HG02973 (cell line): ENCODE results near the gene TRMT11.
"Not testable (repeated sequence)": the region's sequence is repeated elsewhere in the genome, so short reads cannot be mapped to it uniquely, and the experiment has no call there.

ENCODE experiments used
- ATAC-seq: cut with Tn5 transposase; IDR thresholded peaks from one replicate; pipeline ENCODE4 v1.9.1; 2021; ENCODE audit warnings: moderate library complexity; ENCODE audit not compliant: unreplicated experiment

TRMT11 gene

DNA sequence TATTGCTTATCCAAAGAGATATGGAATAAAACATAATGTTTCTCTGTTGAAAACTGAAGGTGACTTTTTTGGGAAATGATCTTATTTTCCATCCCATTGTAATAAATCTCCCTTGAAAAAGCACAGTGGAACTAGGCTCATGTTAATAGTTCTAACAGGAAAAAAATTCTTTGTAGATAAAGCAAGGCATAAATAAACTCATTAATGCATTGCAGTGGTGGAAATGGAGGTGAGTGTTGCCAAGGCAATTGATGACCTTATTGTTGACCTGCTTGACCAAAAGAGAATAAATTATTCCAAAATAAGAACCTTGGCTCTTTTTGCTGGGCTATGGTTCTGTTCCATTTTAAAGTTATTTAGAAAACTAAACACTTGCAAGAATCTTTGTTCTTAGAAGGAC, 55.2 kb downstream of the TRMT11 start:
- no peak for ATAC-seq

DNA sequence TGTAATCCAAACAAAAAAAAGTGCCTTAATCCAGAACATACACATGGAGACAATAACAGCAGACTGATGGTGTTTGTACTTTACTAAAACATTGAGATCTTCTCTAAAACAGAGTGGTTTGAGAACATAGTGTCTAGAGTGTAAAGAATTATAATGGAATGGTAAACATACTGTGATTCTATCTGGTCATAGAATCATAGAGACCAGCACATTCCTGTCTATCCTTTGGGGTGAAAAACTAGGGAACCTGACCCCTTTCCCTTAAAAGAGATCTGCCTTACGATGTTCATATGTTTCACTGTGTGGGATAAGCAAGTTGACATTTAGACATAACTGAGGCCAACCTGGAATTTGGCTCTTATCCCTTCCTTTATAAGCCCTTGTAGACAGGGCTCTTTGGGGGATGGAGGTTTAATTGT, 55.7 kb downstream of the TRMT11 start:
- no peak for ATAC-seq

DNA sequence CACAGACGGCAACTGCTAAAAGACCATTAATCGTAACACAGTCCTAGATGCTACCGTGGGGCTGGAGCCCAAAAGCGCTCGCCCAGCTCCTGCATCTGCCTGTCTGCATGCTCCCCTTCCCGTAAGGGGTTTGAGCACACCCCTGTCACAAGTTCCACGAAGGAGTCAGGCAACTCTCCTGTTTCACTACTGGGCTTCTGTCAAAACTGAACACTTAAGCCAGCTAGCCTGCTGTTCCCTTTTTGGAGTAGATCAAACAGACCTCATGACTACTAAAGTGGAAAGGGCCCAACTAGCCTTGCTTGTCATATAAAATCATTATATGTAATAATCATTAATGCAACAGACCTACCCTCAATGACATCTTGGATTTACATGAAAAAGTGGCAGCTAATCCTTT, 61.3 kb downstream of the TRMT11 start:
- no peak for ATAC-seq

DNA sequence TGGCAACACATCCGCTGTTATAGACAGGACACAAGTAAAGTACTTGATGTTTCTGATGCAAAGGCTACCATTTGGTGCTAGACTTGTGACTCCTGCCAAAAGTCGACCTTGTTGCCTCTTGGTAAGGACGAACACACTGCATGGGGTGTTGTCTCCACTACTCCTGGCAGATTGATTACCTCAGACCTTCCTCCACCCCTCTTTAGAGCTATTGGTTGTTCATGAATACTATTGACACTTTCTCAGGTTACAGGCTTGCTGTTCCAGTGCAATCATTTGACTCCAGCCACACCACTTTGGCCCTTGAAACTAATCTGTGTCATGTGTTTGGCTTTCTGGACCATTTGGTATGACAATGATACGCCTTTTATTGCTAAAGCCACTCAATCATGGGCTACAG, 62.3 kb downstream of the TRMT11 start:
- ATAC-seq, result no peak

- no peak for ATAC-seq
Observed at GRCh38 chr6:126050795-126051194, 64.5 kb downstream of the TRMT11 start.

GRCh38 chr6:126051791-126052190, 65.5 kb downstream of the TRMT11 start:
- no peak for ATAC-seq

- no peak for ATAC-seq
Observed at GRCh38 chr6:126052485-126052884, 66.1 kb downstream of the TRMT11 start.

DNA sequence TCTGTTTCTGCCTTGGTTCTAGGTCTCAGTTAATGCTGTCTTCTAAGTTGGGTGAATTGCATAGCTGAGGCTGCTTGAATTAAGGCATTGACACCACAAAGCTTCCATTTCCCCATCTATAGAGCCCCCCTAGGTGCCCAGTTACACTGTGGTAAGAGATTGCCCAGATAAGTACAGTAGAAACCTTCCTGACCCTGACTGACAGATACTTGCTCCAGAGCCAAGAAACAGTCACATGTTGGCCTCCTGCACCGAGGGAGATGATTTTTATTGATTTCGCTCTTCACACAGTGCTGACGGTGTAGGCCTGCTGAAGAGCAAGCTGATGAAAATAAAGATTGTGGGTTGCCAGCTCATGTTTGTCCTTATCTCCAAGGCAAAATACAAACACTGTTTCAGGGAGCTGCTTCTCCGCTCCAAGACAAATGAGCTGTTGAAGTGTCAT, 67.9 kb downstream of the TRMT11 start:
- no peak for ATAC-seq

DNA sequence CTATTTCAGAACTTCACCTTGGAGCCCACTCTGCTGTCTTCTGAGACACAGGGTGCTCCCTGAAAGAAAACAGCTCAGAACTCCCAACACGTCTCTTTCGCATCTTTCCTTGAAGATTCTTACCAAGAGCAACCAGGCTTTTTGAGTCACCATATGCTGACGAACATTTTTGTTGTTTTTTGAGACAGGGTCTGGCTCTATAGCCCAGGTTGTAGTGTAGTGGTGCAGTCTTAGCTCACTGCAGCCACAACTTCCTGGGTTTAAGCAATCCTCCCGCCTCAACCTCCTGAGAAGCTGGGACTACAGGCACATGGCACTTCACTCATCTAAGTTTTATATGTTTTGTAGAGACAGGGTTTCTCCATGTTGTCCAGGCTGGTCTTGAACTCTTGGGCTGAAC, 68.5 kb downstream of the TRMT11 start:
- no peak for ATAC-seq

DNA sequence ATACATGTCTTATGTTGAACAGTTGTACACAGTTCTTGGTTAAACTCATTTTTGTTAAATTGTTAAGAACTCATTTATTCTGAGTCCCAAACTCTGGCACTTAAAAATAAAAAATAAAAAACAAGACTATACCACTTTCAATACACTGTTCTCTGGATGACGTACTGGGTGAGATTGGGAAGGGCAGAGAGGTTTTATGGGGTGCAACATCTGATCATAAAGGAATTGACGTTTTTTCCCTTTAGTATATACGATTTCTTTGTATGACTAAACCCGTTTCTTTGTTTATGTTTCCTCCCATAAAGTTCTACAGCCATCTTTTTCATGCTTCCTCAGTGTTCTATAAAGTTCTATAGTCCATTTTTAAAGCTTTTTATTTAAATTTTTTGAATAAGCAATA, 69.1 kb downstream of the TRMT11 start:
- ATAC-seq, result no peak

DNA sequence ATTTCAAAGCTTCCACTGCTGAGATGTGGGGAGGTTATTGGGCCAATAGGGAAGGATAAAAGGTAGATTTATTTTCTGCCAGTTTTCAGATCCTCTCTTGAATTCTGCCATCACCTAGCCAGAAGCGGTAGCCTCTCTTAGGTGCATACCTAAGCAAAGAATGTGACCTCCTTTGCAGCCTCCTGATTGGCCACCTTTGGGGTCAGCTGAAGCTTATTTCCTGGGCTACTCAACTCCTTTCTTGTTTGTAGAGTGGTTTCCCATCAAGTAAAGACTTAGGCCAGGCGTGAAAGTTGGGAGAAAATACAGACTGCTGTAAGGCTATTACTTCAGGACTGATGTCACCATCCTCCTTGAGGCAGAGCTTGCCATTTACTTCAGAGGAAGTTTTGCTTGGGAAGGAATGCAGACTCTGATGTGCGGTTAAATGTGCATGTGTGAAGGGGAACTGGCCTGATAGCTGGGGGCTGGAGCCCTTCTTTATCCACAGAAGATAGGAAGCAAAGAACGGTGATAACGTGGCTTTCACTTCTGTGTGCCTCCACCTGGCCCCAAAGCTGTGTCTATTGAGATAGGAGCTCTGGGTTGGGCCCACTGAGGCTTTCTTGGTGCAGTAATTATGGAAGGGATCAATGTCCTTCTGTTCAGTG, 70.1 kb downstream of the TRMT11 start:
- ATAC-seq, result no peak

DNA sequence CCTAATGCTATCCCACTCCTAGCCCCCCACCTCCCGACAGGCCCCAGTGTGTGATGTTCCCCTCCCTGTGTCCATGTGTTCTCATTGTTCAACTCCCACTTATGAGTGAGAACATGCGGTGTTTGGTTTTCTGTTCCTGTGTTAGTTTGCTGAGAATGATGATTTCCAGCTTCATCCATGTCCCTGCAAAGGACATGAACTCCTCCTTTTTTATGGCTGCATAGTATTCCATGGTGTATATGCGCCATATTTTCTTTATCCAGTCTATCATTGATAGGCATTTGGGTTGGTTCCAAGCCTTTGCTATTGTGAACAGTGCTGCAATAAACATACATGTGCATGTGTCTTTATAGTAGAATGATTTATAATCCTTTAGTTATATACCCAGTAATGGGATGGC, 71.7 kb downstream of the TRMT11 start:
- not testable (repeated sequence) for ATAC-seq

- no peak for ATAC-seq
Observed at GRCh38 chr6:126060400-126060799, 74.1 kb downstream of the TRMT11 start.

DNA sequence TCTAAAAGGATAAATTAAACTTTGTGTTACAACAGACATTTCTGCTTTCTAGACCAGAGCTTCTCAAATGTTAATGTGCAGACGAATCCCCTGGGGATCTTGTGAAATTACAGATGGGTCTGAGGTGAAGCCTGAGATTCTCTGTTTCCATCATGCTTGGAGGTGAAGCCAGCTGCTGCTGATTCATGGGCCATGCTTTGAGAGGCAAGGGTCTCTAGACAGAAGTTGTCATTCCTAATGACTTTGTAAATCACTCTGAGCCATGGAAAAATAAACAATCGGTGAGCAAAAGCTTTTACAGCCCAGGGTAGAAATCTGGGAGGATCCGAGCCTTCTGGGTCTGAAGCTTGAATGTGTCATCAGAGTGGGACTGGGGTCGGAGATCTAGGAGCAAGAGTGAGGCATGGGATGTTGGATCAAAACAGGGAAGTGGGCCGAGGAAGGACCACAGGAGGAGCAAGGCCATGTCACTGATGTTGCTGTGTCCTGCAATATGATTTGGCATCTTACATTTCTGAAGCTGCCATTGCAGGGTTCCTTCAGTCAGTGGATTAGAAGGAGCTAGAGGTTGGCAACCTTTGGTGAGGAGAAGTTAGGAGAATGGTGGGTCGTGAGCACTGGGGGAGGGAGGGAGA, 77.3 kb downstream of the TRMT11 start:
- ATAC-seq, result no peak

GRCh38 chr6:126064257-126064747, 78.0 kb downstream of the TRMT11 start:
- ATAC-seq, result no peak

GRCh38 chr6:126064748-126065401, 78.5 kb downstream of the TRMT11 start:
- ATAC-seq, result no peak

DNA sequence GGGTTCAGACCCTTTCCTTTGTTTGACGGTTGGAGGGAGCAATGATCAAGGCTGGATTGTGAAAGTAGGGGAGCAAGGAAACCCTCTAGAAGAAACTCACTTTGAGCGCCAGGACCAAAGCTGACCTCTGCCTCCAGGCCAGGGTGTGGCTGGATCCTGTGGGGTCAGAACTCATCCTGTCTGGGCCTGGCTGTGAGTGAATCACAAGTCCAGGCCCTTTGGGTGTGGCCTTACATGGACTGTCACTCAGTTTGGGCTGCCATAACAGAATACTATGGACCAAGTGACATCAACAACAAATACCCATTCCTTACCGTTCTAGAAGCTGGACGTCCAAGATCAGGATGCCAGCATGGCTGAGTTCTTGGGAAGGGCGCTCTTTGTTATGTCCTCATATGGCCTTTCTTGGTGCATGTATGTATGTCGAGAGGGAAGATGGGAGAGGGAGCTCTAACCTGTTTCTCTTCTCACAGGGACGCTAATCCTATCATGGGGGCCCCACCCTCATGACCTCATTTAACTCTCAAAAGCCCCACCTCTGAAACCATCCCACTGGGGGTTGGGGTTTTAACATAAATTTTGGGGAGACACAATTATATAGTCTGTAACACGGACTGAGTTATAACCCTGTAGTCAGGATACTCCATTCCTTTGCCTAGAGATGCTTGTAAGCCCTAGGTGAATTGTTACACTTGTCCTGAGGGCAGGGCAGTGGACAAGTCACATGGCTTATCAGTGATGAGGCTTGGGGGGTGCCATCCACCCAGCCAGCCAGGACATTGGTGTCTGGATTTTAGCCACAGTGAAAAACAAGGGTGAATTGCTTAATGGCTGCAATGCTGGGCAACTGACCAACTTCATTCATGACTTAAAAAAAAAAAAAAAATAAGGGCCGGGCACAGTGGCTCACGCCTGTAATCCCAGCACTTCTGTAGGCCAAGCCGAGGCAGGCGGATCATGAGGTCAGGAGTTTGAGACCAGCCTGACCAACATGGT, 80.0 kb downstream of the TRMT11 start:
- no peak for ATAC-seq

GRCh38 chr6:126067073-126067472, 80.7 kb downstream of the TRMT11 start:
- ATAC-seq, result no peak

GRCh38 chr6:126069449-126069848, 83.1 kb downstream of the TRMT11 start:
- no peak for ATAC-seq

GRCh38 chr6:126071000-126071647, 84.8 kb downstream of the TRMT11 start:
- no peak for ATAC-seq
